Measurements from ENCODE around the gene HEPACAM. TPM values are rescaled to one million over a fixed set of nuclear protein-coding genes. Genes with fewer than 3 reads are reported as not detected.

Gene HEPACAM
- total and polyA plus RNA-seq, 3 donors from 2014 or later = 0.24 to 0.75 (median 0.25) TPM

GRCh38 chr11:124951341-124951740 is 15.5 kb upstream of the HEPACAM start:
- Histone ChIP-seq H3K27me3 (no peaks in the 10 kb centered on the region), H3K9me3 (no peaks in the 10 kb centered on the region), H3K4me3 (no peak overlapping the region), H3K4me1 (peaks cover 3% of the 10 kb centered on the region), H3K27ac (no peak overlapping the region), H3K36me3 (ENCODE audit: low read depth, missing control alignments) (no peaks in the 10 kb centered on the region)
- TF ChIP-seq POLR2A (IDR thresholded peaks at IDR 0.05) = no peak
- TF ChIP-seq CTCF (IDR thresholded peaks at IDR 0.05) = no peak
- DNase-seq = no peak
- intact Hi-C loops (cut with DNase I; ENCODE audit: low total_unique reads) = no loop called here
- 55 to 76% methylated on average over 3 of the region's 3 CpGs for WGBS, 2 donors

- Histone ChIP-seq H3K4me1 (peaks cover 3% of the 10 kb centered on the region), H3K4me3 (no peak overlapping the region), H3K27me3 (no peaks in the 10 kb centered on the region), H3K9me3 (no peaks in the 10 kb centered on the region), H3K27ac (no peak overlapping the region), H3K36me3 (ENCODE audit: low read depth, missing control alignments) (no peaks in the 10 kb centered on the region)
- DNase-seq = no peak
- intact Hi-C loops (cut with DNase I; ENCODE audit: low total_unique reads) = no loop called here
- TF ChIP-seq POLR2A (IDR thresholded peaks at IDR 0.05) = no peak
- no peak for TF ChIP-seq CTCF (IDR thresholded peaks at IDR 0.05)
Measured at GRCh38 chr11:124950601-124951330, 14.9 kb upstream of the HEPACAM start.

GRCh38 chr11:124946735-124947141 is 10.9 kb upstream of the HEPACAM start:
- Histone ChIP-seq H3K27me3 (no peaks in the 10 kb centered on the region), H3K27ac (no peak overlapping the region), H3K4me1 (no peaks in the 10 kb centered on the region), H3K4me3 (no peak overlapping the region), H3K36me3 (ENCODE audit: low read depth, missing control alignments) (no peaks in the 10 kb centered on the region), H3K9me3 (no peaks in the 10 kb centered on the region)
- intact Hi-C loops (cut with DNase I; ENCODE audit: low total_unique reads) = no loop called here
- DNase-seq = no peak
- WGBS, 2 donors = 52 to 54% methylated on average over 2 of the region's 2 CpGs
- TF ChIP-seq CTCF (IDR thresholded peaks at IDR 0.05) = no peak
- TF ChIP-seq POLR2A (IDR thresholded peaks at IDR 0.05) = no peak

GRCh38 chr11:124945826-124946225 is 10.0 kb upstream of the HEPACAM start:
- intact Hi-C loops (cut with DNase I; ENCODE audit: low total_unique reads) = no loop called here
- Histone ChIP-seq H3K27me3 (no peaks in the 10 kb centered on the region), H3K4me3 (no peak overlapping the region)

DNA sequence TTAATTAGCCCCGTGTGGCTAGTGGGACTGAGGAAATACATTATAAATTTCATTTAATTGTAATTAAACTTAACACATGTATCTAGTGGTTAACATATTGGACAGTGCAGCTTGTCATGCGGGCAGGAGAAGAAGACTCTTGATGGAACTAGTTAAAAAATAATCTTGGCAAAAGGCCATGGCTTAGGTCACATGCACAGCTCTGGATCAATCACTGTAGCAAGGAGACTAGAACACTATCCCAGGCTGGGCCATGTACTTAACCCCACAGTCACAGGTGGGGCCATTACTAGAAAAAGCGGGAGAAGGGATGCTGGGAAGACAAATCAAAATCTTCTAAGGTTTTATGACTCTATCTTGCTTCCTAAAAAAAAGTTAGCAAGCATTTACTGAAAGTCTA is 8.7 kb upstream of the HEPACAM start:
- intact Hi-C loops (cut with DNase I; ENCODE audit: low total_unique reads) = no loop called here
- H3K4me3 ChIP-seq = no peak overlapping the region
- no peak overlapping the region for H3K27ac ChIP-seq
- no peaks in the 10 kb centered on the region for H3K4me1 ChIP-seq
- 67 to 90% methylated on average over 3 of the region's 3 CpGs for WGBS, 2 donors
- no peaks in the 10 kb centered on the region for H3K9me3 ChIP-seq
- TF ChIP-seq POLR2A (IDR thresholded peaks at IDR 0.05) (no peak), CTCF (IDR thresholded peaks at IDR 0.05) (no peak)
- no peak for DNase-seq
- no peaks in the 10 kb centered on the region for H3K27me3 ChIP-seq
- no peaks in the 10 kb centered on the region for H3K36me3 ChIP-seq (ENCODE audit: low read depth, missing control alignments)

More at GRCh38 chr11:124945826-124946225, 10.0 kb upstream of the HEPACAM start:
- WGBS, 2 donors = 90 to 92% methylated on average over 6 of the region's 6 CpGs
- no peaks in the 10 kb centered on the region for H3K36me3 ChIP-seq (ENCODE audit: low read depth, missing control alignments)
- DNase-seq = no peak
- H3K4me1 ChIP-seq = no peaks in the 10 kb centered on the region
- no peak for TF ChIP-seq POLR2A (IDR thresholded peaks at IDR 0.05)
- H3K9me3 ChIP-seq = no peaks in the 10 kb centered on the region
- H3K27ac ChIP-seq = no peak overlapping the region
